Endometrial microvascular endothelial cells (primary cell): Measurements from ENCODE around the gene AGXT. TPM values are rescaled to one million over a fixed set of nuclear protein-coding genes. Genes with fewer than 3 reads are reported as not detected.

Experiments
- in situ Hi-C: cut with HindIII; loops from 2 replicates; pipeline ENCODE4 v1.10.0; 2017; ENCODE audit warnings: low sequenced_read_pairs, low pct_unique_long_range_greater_than_20kb; ENCODE audit errors: inconsistent ontology term
- total RNA-seq: library from RNA; depleted of rRNA; stranded (reverse); fragments of >200 nt; gene quantifications from one replicate; pipeline ENCODE4 v1.2.3, GENCODE V29; 2015; ENCODE audit errors: inconsistent ontology term

The AGXT gene
- total RNA-seq, 1 donor from 2014 or later, result not detected

- in situ Hi-C loops, result no loop called here
Observed at GRCh38 chr2:240878341-240878936, 9.8 kb downstream of the AGXT start.

DNA sequence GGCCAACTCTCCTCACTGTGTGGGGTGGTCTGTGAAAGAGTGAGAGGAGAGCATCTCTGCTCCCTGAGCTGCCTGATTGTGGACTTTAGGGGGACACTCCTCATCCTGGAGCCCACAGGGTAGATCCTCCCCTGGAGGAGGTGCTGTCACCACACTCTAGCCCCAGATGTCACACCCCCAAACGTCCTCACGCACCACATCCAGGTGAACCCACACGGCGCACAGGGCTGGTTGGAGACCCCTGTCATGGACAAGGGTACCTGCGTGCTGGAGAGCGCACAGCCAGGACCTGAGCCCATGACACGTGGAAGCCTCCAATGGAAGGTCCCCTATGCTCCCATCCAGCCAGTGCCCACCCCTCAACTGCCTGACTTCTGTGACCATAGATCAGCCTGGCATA, 10.5 kb downstream of the AGXT start:
- in situ Hi-C loops, result no loop called here

GRCh38 chr2:240881913-240882312, 13.3 kb downstream of the AGXT start:
- in situ Hi-C loops, result no loop called here

DNA sequence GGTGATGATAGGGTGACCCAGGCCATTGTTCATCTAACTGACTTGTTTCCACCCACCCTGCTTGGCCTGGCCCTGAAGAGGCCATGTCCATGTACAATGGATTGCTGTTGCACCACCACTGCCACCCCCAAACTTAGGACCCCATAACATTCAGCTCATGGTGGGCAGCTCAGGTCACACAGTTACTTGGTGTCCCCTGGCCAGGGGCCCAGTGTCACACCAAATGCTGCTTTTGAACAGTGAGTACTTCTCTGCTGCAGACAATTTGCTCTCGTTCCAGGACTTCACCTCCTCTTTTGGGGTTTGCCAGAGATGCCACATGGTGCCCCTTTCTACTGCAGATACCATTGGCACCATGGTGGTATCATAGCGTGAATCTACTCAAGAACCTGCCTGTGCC, 15.6 kb downstream of the AGXT start:
- in situ Hi-C loops, result no loop called here

GRCh38 chr2:240884745-240885144, 16.1 kb downstream of the AGXT start:
- in situ Hi-C loops, result no loop called here

DNA sequence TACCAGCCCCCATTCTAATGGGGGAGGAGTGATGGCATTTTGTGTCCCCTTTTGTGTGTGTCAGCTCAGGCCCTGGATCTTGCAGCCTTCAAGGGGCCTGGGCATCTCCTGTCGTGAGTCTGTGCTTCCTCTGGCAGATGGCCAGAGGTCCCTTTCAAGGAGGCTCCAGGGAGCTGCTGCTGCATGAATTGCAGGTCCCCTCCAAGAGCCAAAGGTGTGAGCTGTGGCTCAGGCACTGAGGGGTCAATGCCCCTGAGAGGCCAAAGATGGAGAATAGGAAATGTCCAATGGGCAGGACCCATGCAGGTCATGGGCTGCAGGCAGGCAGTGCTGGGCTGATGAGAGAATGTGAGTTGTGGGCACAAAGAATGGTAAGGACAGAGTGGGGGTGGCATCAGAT, 16.9 kb downstream of the AGXT start:
- in situ Hi-C loops, result no loop called here

GRCh38 chr2:240886023-240886565, 17.5 kb downstream of the AGXT start:
- in situ Hi-C loops, result no loop called here

DNA sequence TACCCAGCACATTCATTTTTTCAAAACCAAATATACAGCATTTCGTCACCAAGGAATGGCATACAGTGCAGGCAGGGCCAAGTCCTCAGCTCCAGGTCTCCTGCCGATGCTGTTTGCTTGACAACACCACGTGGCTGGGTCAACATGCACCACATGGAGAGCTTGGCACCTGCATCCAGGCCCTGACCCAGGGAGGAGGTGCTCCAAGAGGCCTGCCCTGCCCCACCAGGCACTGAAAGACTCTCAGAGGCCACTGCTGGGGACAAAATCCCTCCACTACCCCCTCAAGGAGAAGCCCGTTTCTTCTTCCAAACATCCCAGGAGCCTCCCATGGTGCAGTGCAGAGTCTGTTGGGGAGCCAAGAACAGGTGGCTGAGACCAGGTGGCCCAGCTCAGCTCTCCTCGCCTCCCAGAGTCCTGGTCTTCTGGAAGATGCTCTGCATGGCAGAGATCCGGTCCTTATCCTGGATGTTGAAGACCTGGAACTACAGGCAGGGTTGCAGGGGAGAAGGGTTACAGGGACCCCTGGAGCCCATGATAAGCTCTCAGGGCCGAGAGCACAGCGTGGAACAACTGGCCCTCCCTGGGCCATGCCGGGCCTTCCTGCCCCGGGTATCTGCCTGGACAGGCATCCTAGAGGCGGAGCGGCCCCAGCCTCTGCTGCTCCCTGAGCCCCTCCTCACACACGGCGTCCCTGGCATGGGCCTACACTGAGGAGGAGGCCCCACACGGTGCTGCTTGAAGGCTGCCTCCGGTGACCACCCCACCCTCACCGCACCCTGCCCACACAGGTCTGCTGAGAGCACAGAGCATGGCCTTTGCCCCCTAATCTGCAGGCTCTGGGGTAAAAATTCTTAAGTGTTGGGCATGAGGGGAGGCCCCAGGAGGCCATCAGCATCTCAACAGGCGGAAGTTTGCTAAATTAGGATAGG, 18.3 kb downstream of the AGXT start:
- in situ Hi-C loops, result no loop called here

DNA sequence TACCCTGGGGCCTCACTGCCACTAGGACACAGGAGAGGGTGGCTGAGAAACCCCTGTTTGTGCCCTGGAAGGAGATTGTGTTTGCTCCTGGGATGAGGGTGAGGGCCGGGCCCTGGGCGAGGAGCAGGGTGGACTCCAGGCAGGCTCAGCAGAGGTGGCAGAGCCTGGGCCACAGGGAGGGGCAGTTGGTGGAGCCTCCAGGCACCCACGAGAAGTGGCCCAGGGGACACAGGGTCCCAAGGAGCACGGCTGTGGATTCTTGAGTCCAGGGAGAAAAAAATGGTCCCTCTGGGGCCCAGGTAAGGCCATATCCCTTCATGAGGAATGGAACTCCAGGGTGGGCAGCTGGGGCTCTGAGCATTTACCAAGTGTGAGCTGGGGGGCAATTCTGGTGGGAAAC, 19.0 kb downstream of the AGXT start:
- in situ Hi-C loops, result no loop called here

- in situ Hi-C loops, result no loop called here
Observed at GRCh38 chr2:240888130-240888889, 19.7 kb downstream of the AGXT start.

GRCh38 chr2:240888890-240889573, 20.4 kb downstream of the AGXT start:
- in situ Hi-C loops, result no loop called here

- in situ Hi-C loops, result no loop called here
Observed at GRCh38 chr2:240889601-240890560, 21.3 kb downstream of the AGXT start.

DNA sequence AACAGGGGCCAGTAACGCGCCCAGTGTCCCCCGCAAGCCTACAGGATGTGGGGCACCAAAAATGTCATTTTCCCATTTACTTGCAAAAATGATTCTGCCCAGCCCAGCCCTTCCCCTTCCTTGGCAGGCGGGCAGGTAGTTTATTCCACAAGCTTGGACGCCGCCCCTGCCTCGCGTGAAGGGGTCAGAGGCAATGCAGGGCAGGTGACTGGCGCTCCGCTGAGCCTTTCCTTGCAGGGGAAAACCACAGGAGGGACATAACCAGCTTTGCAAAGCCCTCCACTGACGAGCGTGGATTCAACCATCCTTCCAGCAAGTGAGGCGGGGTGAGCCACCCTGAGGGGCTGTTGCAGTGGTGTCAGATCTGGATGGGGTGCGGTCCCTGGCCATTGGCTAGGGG, 22.1 kb downstream of the AGXT start:
- in situ Hi-C loops, result no loop called here

DNA sequence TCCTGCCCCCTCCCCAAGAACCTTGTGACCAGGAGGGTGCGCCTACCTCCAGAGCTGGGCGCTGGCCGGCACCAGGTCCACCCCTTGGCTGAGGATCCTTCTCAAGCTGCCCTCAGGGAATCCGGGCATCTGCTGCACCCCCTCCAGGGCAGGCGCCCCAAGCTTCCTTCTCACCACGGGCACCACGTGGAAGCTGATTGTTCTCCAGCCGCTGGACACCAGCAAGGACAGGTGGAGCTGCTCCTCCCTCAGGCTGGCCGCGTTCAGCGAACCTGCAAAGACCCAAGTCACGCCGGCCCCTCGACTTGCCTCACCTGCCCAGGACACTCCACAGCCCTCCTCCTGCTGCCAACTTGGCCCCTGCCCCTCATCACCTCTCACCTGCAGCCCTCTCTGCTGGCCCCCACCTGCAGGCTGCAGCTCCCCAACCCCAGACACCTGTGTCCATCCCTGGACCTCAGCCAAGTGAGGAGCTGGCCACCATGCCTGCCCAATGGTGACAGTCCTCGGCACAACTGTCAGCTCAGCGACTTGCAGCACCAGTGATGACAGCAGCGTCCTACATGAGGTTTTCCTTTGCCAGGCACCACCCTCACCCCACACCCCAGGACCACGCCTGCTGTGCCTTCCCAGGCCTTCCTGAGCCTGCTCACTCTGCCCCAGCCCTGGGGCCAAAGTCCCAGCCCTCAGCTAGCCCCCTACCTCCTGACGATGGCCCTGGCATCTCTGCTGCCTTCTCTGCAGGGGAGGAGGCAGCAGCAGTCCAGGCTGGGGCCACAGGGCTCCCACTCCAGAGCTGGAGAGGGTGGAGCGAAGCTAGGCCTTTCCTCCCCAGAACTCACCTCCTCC, 23.1 kb downstream of the AGXT start:
- in situ Hi-C loops, result no loop called here

GRCh38 chr2:240892356-240892755, 23.7 kb downstream of the AGXT start:
- in situ Hi-C loops, result no loop called here

DNA sequence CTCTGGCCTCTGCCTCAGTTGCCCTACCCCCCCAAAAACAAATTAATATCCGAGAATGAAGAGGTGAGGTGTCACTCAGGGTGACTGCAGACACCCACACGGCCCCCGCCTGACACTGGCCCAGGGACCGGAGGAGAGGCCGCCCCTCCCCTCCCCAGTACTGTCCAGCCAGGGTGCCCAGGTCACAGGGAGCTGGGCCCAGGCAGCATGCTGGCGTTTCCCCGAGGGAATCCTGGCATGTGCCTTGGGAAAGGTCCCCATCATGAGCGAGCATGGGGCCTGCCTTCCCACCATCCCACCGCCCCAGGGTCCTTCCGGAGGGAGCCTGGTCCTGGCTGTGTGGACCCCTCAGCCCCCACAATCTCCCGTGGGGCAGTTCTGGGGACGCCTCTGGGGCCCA, 24.3 kb downstream of the AGXT start:
- in situ Hi-C loops, result no loop called here

GRCh38 chr2:240893363-240893844, 24.8 kb downstream of the AGXT start:
- in situ Hi-C loops, result no loop called here
